ENCODE data around the gene MYO10. TPM values are rescaled to one million over a fixed set of nuclear protein-coding genes. Genes with fewer than 3 reads are reported as not detected.

MYO10 gene
- total RNA-seq, 2 experiments from 2014 or later, result 0.23 to 0.28 TPM

DNA sequence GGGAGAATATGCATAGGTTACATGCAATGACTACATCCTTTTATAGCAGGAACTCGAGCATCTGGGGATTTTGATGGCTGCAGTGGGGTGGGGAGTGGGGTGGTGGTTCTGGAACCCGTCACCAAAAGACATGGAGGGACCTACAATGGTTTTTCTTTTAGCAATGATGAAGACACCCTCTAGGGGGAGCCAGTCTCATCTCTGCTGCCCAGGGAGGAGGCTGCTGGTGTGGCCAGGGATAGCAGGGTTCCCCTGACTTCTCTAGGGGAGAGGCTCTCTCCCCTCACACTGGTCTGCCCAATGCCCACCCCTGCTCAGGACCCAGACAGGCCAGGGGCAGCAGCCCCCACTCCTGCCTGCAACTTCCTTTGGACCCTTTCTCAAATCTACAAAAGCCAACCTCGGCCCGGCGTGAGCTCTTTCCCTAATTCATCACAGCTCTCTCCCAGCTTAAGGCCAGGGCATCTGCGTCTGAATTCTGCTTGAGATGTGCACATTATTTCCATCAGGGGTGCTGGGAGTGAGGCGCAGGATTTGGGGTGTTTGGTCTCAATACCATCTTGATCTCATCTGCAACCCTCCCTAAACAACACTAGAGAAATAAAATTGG is 245.7 kb downstream of the MYO10 start:
- DNase-seq, result peak; percentile 51
- Mint-ChIP-seq H3K9me3 (ENCODE audit: low read depth) (no peaks in the 10 kb centered on the region), H3K36me3 (ENCODE audit: low read depth) (no peaks in the 10 kb centered on the region), H3K4me3 (no peak overlapping the region), H3K4me1 (peaks cover 4% of the 10 kb centered on the region), H3K27ac (no peak overlapping the region), H3K27me3 (peaks cover 4% of the 10 kb centered on the region)
- intact Hi-C loops (cut with DNase I, micrococcal nuclease), result loop anchor here (2.0 to 5.0 kb wide), 2 partner anchors 97 to 498 kb away; no protein-coding TSS in a partner anchor
- CTCF ChIA-PET, result interaction anchor here (0.6 to 1.6 kb wide), 11 partner anchors 9 to 500 kb away, joined by 3 to 5 read pairs (median 3); no protein-coding TSS in a partner anchor
- POLR2A ChIA-PET, result no interaction called here
- ATAC-seq, result peak; percentile 80

DNA sequence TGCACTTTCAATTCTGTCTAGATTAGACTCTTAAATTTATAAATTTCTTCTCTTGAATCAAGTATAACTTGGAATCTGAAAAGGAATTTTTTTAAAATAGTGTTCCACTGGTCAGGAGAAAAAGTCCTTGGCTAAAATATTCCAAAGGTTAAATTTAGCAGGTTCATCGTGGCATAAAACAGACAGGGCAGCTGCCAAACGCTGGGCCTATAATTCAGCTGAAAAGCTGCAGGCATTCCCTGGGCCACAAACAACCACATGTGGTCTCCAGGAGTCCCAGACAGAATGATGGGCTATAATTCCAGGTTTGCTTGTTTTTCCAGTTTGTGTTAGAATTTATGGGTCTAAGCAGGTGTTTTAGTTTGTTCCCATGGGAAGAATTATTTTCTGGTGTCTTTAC is 248.2 kb downstream of the MYO10 start:
- no peak overlapping the region for H3K4me3 Mint-ChIP-seq
- ATAC-seq (no peak), DNase-seq (no peak)
- ChIA-PET POLR2A (no interaction called here), CTCF (no interaction called here)
- intact Hi-C loops (cut with DNase I, micrococcal nuclease), result no loop called here
- peaks cover 4% of the 10 kb centered on the region for H3K4me1 Mint-ChIP-seq
- peaks cover 4% of the 10 kb centered on the region for H3K27me3 Mint-ChIP-seq
- no peaks in the 10 kb centered on the region for H3K36me3 Mint-ChIP-seq (ENCODE audit: low read depth)
- H3K9me3 Mint-ChIP-seq (ENCODE audit: low read depth), result no peaks in the 10 kb centered on the region
- no peak overlapping the region for H3K27ac Mint-ChIP-seq

- DNase-seq (no peak), ATAC-seq (no peak)
- Mint-ChIP-seq H3K27ac (no peak overlapping the region), H3K4me3 (no peak overlapping the region), H3K36me3 (ENCODE audit: low read depth) (no peaks in the 10 kb centered on the region), H3K4me1 (no peaks in the 10 kb centered on the region), H3K9me3 (ENCODE audit: low read depth) (no peaks in the 10 kb centered on the region), H3K27me3 (peaks cover 4% of the 10 kb centered on the region)
- ChIA-PET POLR2A (no interaction called here), CTCF (no interaction called here)
- intact Hi-C loops (cut with DNase I, micrococcal nuclease), result no loop called here
Observed at GRCh38 chr5:16685069-16685468, 251.0 kb downstream of the MYO10 start.

- ATAC-seq, result no peak
- H3K27me3 Mint-ChIP-seq, result no peaks in the 10 kb centered on the region
- DNase-seq, result no peak
- H3K4me3 Mint-ChIP-seq, result no peak overlapping the region
- H3K9me3 Mint-ChIP-seq (ENCODE audit: low read depth), result no peaks in the 10 kb centered on the region
- intact Hi-C loops (cut with DNase I, micrococcal nuclease), result no loop called here
- H3K36me3 Mint-ChIP-seq (ENCODE audit: low read depth), result no peaks in the 10 kb centered on the region
- no peak overlapping the region for H3K27ac Mint-ChIP-seq
- POLR2A ChIA-PET, result no interaction called here
- no peaks in the 10 kb centered on the region for H3K4me1 Mint-ChIP-seq
- CTCF ChIA-PET, result no interaction called here
Observed at GRCh38 chr5:16681876-16682275, 254.2 kb downstream of the MYO10 start.

DNA sequence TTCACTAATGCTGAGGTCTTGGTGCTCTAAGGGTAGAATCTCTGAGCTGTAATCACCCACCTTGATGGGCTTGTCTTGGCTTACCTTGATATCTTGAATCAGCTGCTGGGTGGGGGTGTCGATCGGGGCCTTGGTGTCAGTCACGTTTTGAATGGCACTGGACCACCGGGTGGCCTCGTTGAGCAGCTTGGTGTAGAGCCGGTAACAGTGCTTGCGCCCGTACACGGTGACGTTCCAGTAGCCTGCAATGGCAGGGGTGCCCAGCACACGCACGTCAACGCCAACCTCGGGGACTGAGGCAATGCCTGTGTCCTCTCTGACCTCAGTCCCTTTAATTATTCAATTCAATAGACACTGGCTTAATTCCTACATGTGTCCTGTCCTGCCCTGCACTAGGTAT is 256.2 kb downstream of the MYO10 start:
- Mint-ChIP-seq H3K4me1 (no peaks in the 10 kb centered on the region), H3K4me3 (no peak overlapping the region), H3K27ac (no peak overlapping the region), H3K27me3 (no peaks in the 10 kb centered on the region), H3K9me3 (ENCODE audit: low read depth) (no peaks in the 10 kb centered on the region), H3K36me3 (ENCODE audit: low read depth) (no peaks in the 10 kb centered on the region)
- ATAC-seq (no peak), DNase-seq (no peak)
- ChIA-PET CTCF (interaction anchor here (0.6 to 2.4 kb wide), 3 partner anchors 12 to 64 kb away, joined by 3 to 8 read pairs (median 4); no protein-coding TSS in a partner anchor), POLR2A (no interaction called here)
- intact Hi-C loops (cut with DNase I, micrococcal nuclease), result no loop called here

DNA sequence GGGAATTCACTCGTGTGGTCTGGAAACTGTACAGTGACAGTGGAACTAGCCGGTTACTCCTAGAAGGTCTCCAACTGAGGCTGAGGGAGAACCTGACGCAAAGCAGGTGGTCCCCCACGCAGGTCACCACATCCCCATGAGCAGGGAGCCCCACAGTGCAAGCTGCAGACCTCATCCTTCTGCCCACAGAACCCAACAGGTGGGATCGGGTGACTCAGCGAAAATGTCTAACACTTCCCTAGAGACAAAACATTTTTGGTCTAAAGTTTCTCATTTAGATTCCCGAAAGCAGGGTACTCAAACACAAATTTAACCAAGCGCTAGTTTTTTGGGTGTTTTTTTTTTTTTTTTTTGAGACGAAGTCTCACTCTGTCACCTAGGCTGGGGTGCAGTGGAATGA is 256.9 kb downstream of the MYO10 start:
- ChIA-PET POLR2A (no interaction called here), CTCF (interaction anchor here (2.4 kb wide), 1 partner anchor 13 kb away, joined by 8 read pairs; no protein-coding TSS in a partner anchor)
- no peak overlapping the region for H3K4me3 Mint-ChIP-seq
- intact Hi-C loops (cut with DNase I, micrococcal nuclease), result no loop called here
- H3K4me1 Mint-ChIP-seq, result no peaks in the 10 kb centered on the region
- H3K27ac Mint-ChIP-seq, result no peak overlapping the region
- DNase-seq, result no peak
- no peaks in the 10 kb centered on the region for H3K9me3 Mint-ChIP-seq (ENCODE audit: low read depth)
- no peaks in the 10 kb centered on the region for H3K27me3 Mint-ChIP-seq
- no peaks in the 10 kb centered on the region for H3K36me3 Mint-ChIP-seq (ENCODE audit: low read depth)
- no peak for ATAC-seq

DNA sequence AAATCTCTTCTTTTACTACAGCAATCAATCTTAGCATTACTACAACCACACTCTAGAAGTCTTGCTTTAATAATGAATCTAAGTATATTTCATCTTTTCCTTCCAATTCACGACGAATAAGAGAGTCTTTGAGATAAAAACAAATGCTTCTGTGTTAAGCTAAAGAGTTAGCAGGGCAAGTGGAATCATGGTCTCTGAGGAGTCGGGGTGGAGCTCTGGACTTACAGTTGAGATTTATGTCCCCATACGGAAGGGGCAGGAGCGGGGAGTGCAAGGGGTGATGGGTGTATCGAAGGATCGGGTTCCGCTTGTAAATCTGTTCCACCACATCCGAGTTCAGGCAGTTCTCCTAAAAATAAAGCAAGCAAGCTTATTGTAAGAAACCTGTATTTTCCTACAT is 260.3 kb downstream of the MYO10 start:
- ChIA-PET POLR2A (no interaction called here), CTCF (interaction anchor here (0.6 to 1.2 kb wide), 5 partner anchors 8 to 125 kb away, joined by 3 read pairs; no protein-coding TSS in a partner anchor)
- Mint-ChIP-seq H3K27me3 (no peaks in the 10 kb centered on the region), H3K36me3 (ENCODE audit: low read depth) (no peaks in the 10 kb centered on the region), H3K9me3 (ENCODE audit: low read depth) (no peaks in the 10 kb centered on the region), H3K4me3 (no peak overlapping the region), H3K4me1 (peaks cover 15% of the 10 kb centered on the region), H3K27ac (no peak overlapping the region)
- intact Hi-C loops (cut with DNase I, micrococcal nuclease), result no loop called here
- ATAC-seq (no peak), DNase-seq (no peak)

DNA sequence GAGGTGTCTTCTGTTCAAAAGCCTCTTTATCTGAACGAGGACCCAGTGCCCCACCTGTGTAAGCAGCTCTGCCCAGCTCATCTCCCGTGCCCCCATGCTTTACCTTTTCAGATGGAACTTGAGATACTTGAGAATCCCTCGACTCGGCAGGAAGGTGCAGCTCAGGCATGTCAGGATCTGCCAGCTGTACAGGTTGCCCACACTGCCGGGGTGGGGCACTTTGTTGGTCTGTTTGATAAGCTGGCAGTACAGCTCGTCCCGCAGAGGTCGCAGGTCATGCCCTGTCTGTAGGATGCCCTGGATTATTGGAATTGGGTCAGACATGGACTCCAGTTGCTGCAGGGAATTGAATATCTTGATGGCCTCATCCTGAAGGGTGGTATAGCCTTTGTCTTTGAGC is 261.3 kb downstream of the MYO10 start:
- H3K4me1 Mint-ChIP-seq, result peaks cover 15% of the 10 kb centered on the region
- ChIA-PET CTCF (interaction anchor here (0.7 to 1.0 kb wide), 2 partner anchors 7 to 111 kb away, joined by 3 read pairs; no protein-coding TSS in a partner anchor), POLR2A (no interaction called here)
- H3K27me3 Mint-ChIP-seq, result no peaks in the 10 kb centered on the region
- H3K36me3 Mint-ChIP-seq (ENCODE audit: low read depth), result no peaks in the 10 kb centered on the region
- no peak overlapping the region for H3K4me3 Mint-ChIP-seq
- H3K9me3 Mint-ChIP-seq (ENCODE audit: low read depth), result no peaks in the 10 kb centered on the region
- no peak overlapping the region for H3K27ac Mint-ChIP-seq
- intact Hi-C loops (cut with DNase I, micrococcal nuclease), result no loop called here
- ATAC-seq (no peak), DNase-seq (no peak)

GRCh38 chr5:16673241-16674201 is 262.6 kb downstream of the MYO10 start:
- DNase-seq, result peak; percentile 59
- no peaks in the 10 kb centered on the region for H3K36me3 Mint-ChIP-seq (ENCODE audit: low read depth)
- H3K27ac Mint-ChIP-seq, result peak overlapping the region; percentile 16
- H3K27me3 Mint-ChIP-seq, result no peaks in the 10 kb centered on the region
- no peaks in the 10 kb centered on the region for H3K9me3 Mint-ChIP-seq (ENCODE audit: low read depth)
- ChIA-PET POLR2A (interaction anchor here (0.9 kb wide), 1 partner anchor 56 kb away, joined by 7 read pairs; no protein-coding TSS in a partner anchor), CTCF (interaction anchor here (0.5 to 1.1 kb wide), 4 partner anchors 17 to 512 kb away, joined by 3 to 4 read pairs (median 4); no protein-coding TSS in a partner anchor)
- intact Hi-C loops (cut with DNase I, micrococcal nuclease), result no loop called here
- ATAC-seq, result peak; percentile 71
- peak overlapping the region; percentile 25 for H3K4me3 Mint-ChIP-seq
- H3K4me1 Mint-ChIP-seq, result peaks cover 15% of the 10 kb centered on the region

DNA sequence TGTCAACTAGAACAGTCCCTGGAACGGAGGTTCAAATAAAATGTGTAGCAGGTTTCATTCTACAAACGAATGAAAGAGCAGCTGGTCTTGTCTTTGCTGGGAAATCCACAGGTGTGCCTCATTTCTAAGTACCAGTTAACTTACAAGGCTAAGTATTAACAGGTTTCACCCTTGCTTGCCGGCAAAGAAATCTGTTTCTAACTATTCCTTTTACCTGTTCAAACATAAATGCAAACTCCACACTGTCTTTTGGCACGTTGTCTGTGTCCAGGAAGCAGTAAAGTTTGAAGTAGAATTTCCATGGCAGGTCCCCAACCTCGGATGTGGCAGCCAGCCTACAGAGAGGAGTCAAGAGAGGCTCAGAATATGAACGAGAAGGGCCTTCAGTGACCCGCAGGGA is 264.9 kb downstream of the MYO10 start:
- Mint-ChIP-seq H3K27ac (no peak overlapping the region), H3K4me3 (no peak overlapping the region), H3K36me3 (ENCODE audit: low read depth) (no peaks in the 10 kb centered on the region), H3K4me1 (peaks cover 16% of the 10 kb centered on the region), H3K27me3 (no peaks in the 10 kb centered on the region), H3K9me3 (ENCODE audit: low read depth) (no peaks in the 10 kb centered on the region)
- no peak for DNase-seq
- no peak for ATAC-seq
- intact Hi-C loops (cut with DNase I, micrococcal nuclease), result no loop called here
- ChIA-PET CTCF (no interaction called here), POLR2A (no interaction called here)

DNA sequence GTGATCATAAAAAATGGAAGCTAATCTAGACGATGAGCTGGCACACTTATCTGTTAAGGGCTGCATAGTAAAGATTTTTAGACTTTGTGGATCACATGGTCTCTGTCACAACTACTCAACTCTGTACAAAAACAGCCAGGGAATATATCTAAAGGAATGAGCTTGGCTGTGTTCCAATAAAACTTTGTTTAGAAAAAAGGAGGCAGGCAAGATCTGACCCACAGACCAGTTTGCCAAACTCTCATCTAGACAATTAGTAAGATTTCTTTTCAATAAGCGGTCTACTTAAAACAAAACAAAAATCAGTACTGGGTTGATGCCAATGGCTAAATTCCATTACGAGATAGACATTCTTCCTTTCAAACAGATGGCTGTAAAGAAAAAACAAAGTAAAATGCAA is 266.3 kb downstream of the MYO10 start:
- intact Hi-C loops (cut with DNase I, micrococcal nuclease), result loop anchor here (5.0 kb wide), 2 partner anchors 117 to 182 kb away; no protein-coding TSS in a partner anchor
- ATAC-seq, result no peak
- no peaks in the 10 kb centered on the region for H3K27me3 Mint-ChIP-seq
- ChIA-PET POLR2A (no interaction called here), CTCF (interaction anchor here (1.1 kb wide), 1 partner anchor 53 kb away, joined by 3 read pairs; the partner anchor contains the start of gene RETREG1)
- H3K4me1 Mint-ChIP-seq, result peaks cover 18% of the 10 kb centered on the region
- no peak overlapping the region for H3K27ac Mint-ChIP-seq
- no peak for DNase-seq
- no peak overlapping the region for H3K4me3 Mint-ChIP-seq
- no peaks in the 10 kb centered on the region for H3K36me3 Mint-ChIP-seq (ENCODE audit: low read depth)
- no peaks in the 10 kb centered on the region for H3K9me3 Mint-ChIP-seq (ENCODE audit: low read depth)
